ENCODE data around the gene RTN3. TPM values are rescaled to one million over a fixed set of nuclear protein-coding genes. Genes with fewer than 3 reads are reported as not detected.

Gene RTN3
- polyA plus RNA-seq, 3 donors = 123 to 341 (median 232) TPM

DNA sequence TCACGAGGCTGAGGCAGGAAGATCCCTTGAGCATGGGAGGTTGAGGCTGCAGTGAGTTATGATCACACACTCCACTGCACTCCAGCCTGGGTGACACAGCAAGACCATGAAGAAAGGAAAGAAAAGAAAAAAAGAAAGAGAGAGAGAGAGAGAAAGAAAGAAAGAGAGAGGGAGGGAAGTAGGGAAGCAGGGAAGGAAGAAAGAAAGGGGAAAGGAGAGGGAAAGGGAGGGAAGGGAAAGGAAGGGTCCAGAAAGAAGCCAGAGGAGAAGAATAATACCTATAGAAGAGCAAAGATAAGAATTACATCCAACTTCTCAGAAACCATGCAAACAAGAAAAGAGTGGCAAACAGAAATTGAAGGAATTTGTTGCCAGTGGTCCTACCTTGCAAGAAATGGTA lies 104.5 kb downstream of the RTN3 start:
- intact Hi-C loops (cut with micrococcal nuclease) = no loop called here
- Mint-ChIP-seq H3K4me1 (peaks cover 4% of the 10 kb centered on the region), H3K27me3 (ENCODE audit: low read depth in 3 of 3) (peaks cover 2 to 6% (median 2%) of the 10 kb centered on the region in 3 donors), H3K4me3 (no peak overlapping the region), H3K9me3 (peaks cover 4 to 11% (median 8%) of the 10 kb centered on the region in 7 donors), H3K27ac (no peak overlapping the region), H3K36me3 (no peaks in the 10 kb centered on the region)
- Histone ChIP-seq H3K4me3 (replicated peaks in 1 of 3; ENCODE audit: low read depth in 2 of 3, low read length in 3 of 3) (no peak overlapping the region), H4K20me1 (ENCODE audit: insufficient read depth, low read length) (no peaks in the 10 kb centered on the region), H3K9me3 (replicated peaks in 1 of 2; ENCODE audit: control insufficient read depth in 1 of 2, insufficient read depth in 1 of 2, low read length in 2 of 2) (peaks cover 0 to 5% of the 10 kb centered on the region in 2 donors), H3K36me3 (replicated peaks in 1 of 2; ENCODE audit: control insufficient read depth in 1 of 2, insufficient read depth in 2 of 2, low read length in 2 of 2) (no peaks in the 10 kb centered on the region), H3K9ac (ENCODE audit: insufficient read depth, low read length, poor library complexity, severe bottlenecking) (no peak overlapping the region), H3K79me2 (ENCODE audit: insufficient read depth, low read length) (no peaks in the 10 kb centered on the region), H3K27ac (ENCODE audit: low read depth in 1 of 2, low read length in 2 of 2) (no peak overlapping the region), H3K27me3 (ENCODE audit: control insufficient read depth in 2 of 2, insufficient read depth in 2 of 2, low read length in 2 of 2) (no peaks in the 10 kb centered on the region), H3K4me1 (ENCODE audit: control insufficient read depth in 1 of 2, insufficient read depth in 2 of 2, low read length in 2 of 2) (no peaks in the 10 kb centered on the region), H2AFZ (ENCODE audit: insufficient read depth, low read depth, low read length, poor library complexity, severe bottlenecking) (no peak overlapping the region), H3K4me2 (replicated peaks; ENCODE audit: extremely low read depth, low read length, poor library complexity, severe bottlenecking) (no peak overlapping the region)
- no CpG with 5 or more reads among the region's 1 CpG for WGBS (ENCODE audit: insufficient coverage)
- DNase-seq = no peak
- TF ChIP-seq, protein P1, sequence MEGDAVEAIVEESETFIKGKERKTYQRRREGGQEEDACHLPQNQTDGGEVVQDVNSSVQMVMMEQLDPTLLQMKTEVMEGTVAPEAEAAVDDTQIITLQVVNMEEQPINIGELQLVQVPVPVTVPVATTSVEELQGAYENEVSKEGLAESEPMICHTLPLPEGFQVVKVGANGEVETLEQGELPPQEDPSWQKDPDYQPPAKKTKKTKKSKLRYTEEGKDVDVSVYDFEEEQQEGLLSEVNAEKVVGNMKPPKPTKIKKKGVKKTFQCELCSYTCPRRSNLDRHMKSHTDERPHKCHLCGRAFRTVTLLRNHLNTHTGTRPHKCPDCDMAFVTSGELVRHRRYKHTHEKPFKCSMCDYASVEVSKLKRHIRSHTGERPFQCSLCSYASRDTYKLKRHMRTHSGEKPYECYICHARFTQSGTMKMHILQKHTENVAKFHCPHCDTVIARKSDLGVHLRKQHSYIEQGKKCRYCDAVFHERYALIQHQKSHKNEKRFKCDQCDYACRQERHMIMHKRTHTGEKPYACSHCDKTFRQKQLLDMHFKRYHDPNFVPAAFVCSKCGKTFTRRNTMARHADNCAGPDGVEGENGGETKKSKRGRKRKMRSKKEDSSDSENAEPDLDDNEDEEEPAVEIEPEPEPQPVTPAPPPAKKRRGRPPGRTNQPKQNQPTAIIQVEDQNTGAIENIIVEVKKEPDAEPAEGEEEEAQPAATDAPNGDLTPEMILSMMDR (IDR thresholded peaks at IDR 0.05) = no peak

GRCh38 chr11:63791495-63792167 lies 110.3 kb downstream of the RTN3 start:
- intact Hi-C loops (cut with micrococcal nuclease) = no loop called here
- 100% methylated on average over 1 of the region's 6 CpGs for WGBS (ENCODE audit: insufficient coverage)

More at GRCh38 chr11:63791495-63792167, 110.3 kb downstream of the RTN3 start:
- Histone ChIP-seq H3K4me1 (ENCODE audit: control insufficient read depth in 1 of 2, insufficient read depth in 2 of 2, low read length in 2 of 2) (no peaks in the 10 kb centered on the region), H3K9ac (ENCODE audit: insufficient read depth, low read length, poor library complexity, severe bottlenecking) (no peak overlapping the region), H3K4me3 (replicated peaks in 1 of 3; ENCODE audit: low read depth in 2 of 3, low read length in 3 of 3) (no peak overlapping the region), H4K20me1 (ENCODE audit: insufficient read depth, low read length) (no peaks in the 10 kb centered on the region), H3K79me2 (ENCODE audit: insufficient read depth, low read length) (no peaks in the 10 kb centered on the region), H3K4me2 (replicated peaks; ENCODE audit: extremely low read depth, low read length, poor library complexity, severe bottlenecking) (no peak overlapping the region), H3K27me3 (ENCODE audit: control insufficient read depth in 2 of 2, insufficient read depth in 2 of 2, low read length in 2 of 2) (no peaks in the 10 kb centered on the region), H3K27ac (ENCODE audit: low read depth in 1 of 2, low read length in 2 of 2) (no peak overlapping the region), H3K9me3 (replicated peaks in 1 of 2; ENCODE audit: control insufficient read depth in 1 of 2, insufficient read depth in 1 of 2, low read length in 2 of 2) (peaks cover 17 to 26% of the 10 kb centered on the region in 2 donors), H2AFZ (ENCODE audit: insufficient read depth, low read depth, low read length, poor library complexity, severe bottlenecking) (no peak overlapping the region), H3K36me3 (replicated peaks in 1 of 2; ENCODE audit: control insufficient read depth in 1 of 2, insufficient read depth in 2 of 2, low read length in 2 of 2) (no peaks in the 10 kb centered on the region)
- peaks cover 9% of the 10 kb centered on the region for H3K4me1 Mint-ChIP-seq
- H3K4me3 Mint-ChIP-seq = no peak overlapping the region
- TF ChIP-seq, protein P1 (IDR thresholded peaks at IDR 0.05) = no peak
- no peak for DNase-seq
- peaks cover 4 to 6% (median 4%) of the 10 kb centered on the region in 3 donors for H3K27me3 Mint-ChIP-seq (ENCODE audit: low read depth in 3 of 3)
- no peak overlapping the region for H3K27ac Mint-ChIP-seq
- no peaks in the 10 kb centered on the region for H3K36me3 Mint-ChIP-seq
- peaks cover 18 to 41% (median 31%) of the 10 kb centered on the region in 7 donors for H3K9me3 Mint-ChIP-seq

All from CD14-positive monocyte (primary cell).